ENCODE data around the gene TUBGCP4. TPM values are rescaled to one million over a fixed set of nuclear protein-coding genes. Genes with fewer than 3 reads are reported as not detected.
A peak's percentile ranks its signal among the peaks of the same experiment; 100 is the strongest.

TUBGCP4 gene
- total RNA-seq, 1 experiment from 2014 or later = 23.5 TPM

DNA sequence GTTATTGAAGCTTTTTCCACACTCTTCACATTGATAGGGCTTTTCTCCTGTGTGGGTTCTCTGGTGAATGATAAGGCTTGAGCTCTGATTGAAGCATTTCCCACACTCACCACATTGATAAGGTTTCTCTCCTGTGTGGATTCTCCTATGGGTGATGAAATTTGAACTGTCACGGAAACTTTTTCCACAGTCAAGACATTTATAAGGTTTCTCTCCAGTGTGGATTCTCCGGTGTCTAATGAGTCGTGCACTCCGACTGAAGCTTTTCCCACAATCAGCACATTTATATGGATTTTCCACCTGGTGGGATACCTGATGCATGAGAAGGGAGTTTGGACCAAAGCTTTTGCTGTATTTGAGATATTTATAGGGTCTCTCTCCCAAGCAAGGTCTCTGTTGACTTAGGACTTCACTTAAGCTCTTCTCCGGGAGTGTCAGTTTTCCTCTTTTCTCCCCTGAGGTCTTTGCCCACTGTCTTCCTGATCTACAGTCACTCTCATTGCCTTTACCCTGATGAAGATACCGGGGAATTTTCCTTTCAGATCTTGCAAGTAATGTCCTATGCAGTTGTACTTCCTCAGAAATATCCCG, 9.5 kb upstream of the TUBGCP4 start:
- no peak overlapping the region for H4K8ac ChIP-seq (replicated peaks; ENCODE audit: insufficient read length, low read depth, low read length)
- H3K9ac ChIP-seq (ENCODE audit: extremely low read depth, insufficient read length, low read length) = no peak overlapping the region
- no peak overlapping the region for H2BK15ac ChIP-seq (ENCODE audit: low read depth, low read length)
- no peak overlapping the region for H3K23ac ChIP-seq (ENCODE audit: insufficient read length, low read depth, low read length)
- no peaks in the 10 kb centered on the region for H3K4me1 ChIP-seq (ENCODE audit: insufficient read depth, low read length)
- H2AK5ac ChIP-seq (ENCODE audit: insufficient read length, low read length) = no peak overlapping the region
- no peak overlapping the region for H3K18ac ChIP-seq (ENCODE audit: insufficient read length, low read depth, low read length)
- H2BK20ac ChIP-seq (ENCODE audit: low read depth, low read length, poor library complexity, severe bottlenecking) = no peak overlapping the region
- H3K56ac ChIP-seq (ENCODE audit: insufficient read length, low read depth, low read length) = no peak overlapping the region
- H3K4ac ChIP-seq (ENCODE audit: low read depth, low read length) = no peak overlapping the region
- H2AFZ ChIP-seq (ENCODE audit: low read length) = no peak overlapping the region
- TF ChIP-seq, protein P1, sequence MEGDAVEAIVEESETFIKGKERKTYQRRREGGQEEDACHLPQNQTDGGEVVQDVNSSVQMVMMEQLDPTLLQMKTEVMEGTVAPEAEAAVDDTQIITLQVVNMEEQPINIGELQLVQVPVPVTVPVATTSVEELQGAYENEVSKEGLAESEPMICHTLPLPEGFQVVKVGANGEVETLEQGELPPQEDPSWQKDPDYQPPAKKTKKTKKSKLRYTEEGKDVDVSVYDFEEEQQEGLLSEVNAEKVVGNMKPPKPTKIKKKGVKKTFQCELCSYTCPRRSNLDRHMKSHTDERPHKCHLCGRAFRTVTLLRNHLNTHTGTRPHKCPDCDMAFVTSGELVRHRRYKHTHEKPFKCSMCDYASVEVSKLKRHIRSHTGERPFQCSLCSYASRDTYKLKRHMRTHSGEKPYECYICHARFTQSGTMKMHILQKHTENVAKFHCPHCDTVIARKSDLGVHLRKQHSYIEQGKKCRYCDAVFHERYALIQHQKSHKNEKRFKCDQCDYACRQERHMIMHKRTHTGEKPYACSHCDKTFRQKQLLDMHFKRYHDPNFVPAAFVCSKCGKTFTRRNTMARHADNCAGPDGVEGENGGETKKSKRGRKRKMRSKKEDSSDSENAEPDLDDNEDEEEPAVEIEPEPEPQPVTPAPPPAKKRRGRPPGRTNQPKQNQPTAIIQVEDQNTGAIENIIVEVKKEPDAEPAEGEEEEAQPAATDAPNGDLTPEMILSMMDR (conservative IDR thresholded peaks at IDR 0.05) = no peak
- no peak overlapping the region for H3T11ph ChIP-seq (ENCODE audit: low read length)
- peaks cover 3% of the 10 kb centered on the region for H3K79me1 ChIP-seq (ENCODE audit: insufficient read depth, low read depth, low read length, poor library complexity, severe bottlenecking)
- no peak overlapping the region for H4K91ac ChIP-seq (ENCODE audit: insufficient read length, low read depth, low read length)
- no peak overlapping the region for H3K14ac ChIP-seq (ENCODE audit: insufficient read depth, low read length)
- no peak overlapping the region for H2BK5ac ChIP-seq (ENCODE audit: insufficient read length, low read length)
- no peak overlapping the region for H3K4me3 Mint-ChIP-seq
- H2BK120ac ChIP-seq (ENCODE audit: low read depth, low read length, poor library complexity, severe bottlenecking) = no peak overlapping the region
- peaks cover 30% of the 10 kb centered on the region for H3K9me3 ChIP-seq (ENCODE audit: control insufficient read depth, low read depth, low read length)
- no peaks in the 10 kb centered on the region for H3K79me2 ChIP-seq (ENCODE audit: insufficient read depth, low read length)
- no peak overlapping the region for H3K4me2 ChIP-seq (ENCODE audit: insufficient read depth, insufficient read length, low read length)
- H3K27me3 Mint-ChIP-seq (ENCODE audit: low read depth) = no peaks in the 10 kb centered on the region
- no peak overlapping the region for H3K27ac ChIP-seq (ENCODE audit: insufficient read length, low read depth, low read length)
- no peak overlapping the region for H2BK12ac ChIP-seq (ENCODE audit: insufficient read length, low read depth, low read length)
- H3K23me2 ChIP-seq (ENCODE audit: insufficient read length, low read depth, low read length, poor library complexity, severe bottlenecking) = no peaks in the 10 kb centered on the region
- H4K20me1 ChIP-seq (ENCODE audit: control insufficient read depth, insufficient read depth, insufficient read length) = no peaks in the 10 kb centered on the region
- H3K27ac Mint-ChIP-seq = peak overlapping the region in 1 of 3 experiments; percentile 3; a peak in 1 of 7 replicates
- no CpG with 5 or more reads among the region's 7 CpGs for WGBS (ENCODE audit: extremely low coverage, insufficient read length, low lambda C conversion rate)
- peaks cover 33 to 47% of the 10 kb centered on the region in 2 experiments for H3K9me3 Mint-ChIP-seq
- peaks cover 80 to 85% (median 85%) of the 10 kb centered on the region in 3 experiments for H3K36me3 Mint-ChIP-seq (ENCODE audit: insufficient read depth in 1 of 3, low read depth in 3 of 3)
- DNase-seq = no peak
- H4K5ac ChIP-seq (ENCODE audit: insufficient read length, low read depth, low read length) = no peak overlapping the region
- H3K27me3 ChIP-seq (ENCODE audit: insufficient read depth, low read length) = no peaks in the 10 kb centered on the region
- H3K4me1 Mint-ChIP-seq = 0 out of 4 replicates have a peak, but pooled peaks cover 0 to 2% of the 10 kb centered on the region in 2 experiments
